GM10266 (cell line): ENCODE measurements around the gene MRPL36.

Experiments used
- DNase-seq: peaks from one replicate; pipeline ENCODE4 v3.0.0; 2012; ENCODE audit errors: extremely low spot score
- TF ChIP-seq, protein P1 (sequence below): IDR thresholded peaks from 2 replicates; pipeline ENCODE4 v1.5.1; 2012; ENCODE audit warnings: mild to moderate bottlenecking, low read depth; ENCODE audit not compliant: control insufficient read depth, insufficient read depth; ENCODE audit errors: missing control alignments

Gene MRPL36

DNA sequence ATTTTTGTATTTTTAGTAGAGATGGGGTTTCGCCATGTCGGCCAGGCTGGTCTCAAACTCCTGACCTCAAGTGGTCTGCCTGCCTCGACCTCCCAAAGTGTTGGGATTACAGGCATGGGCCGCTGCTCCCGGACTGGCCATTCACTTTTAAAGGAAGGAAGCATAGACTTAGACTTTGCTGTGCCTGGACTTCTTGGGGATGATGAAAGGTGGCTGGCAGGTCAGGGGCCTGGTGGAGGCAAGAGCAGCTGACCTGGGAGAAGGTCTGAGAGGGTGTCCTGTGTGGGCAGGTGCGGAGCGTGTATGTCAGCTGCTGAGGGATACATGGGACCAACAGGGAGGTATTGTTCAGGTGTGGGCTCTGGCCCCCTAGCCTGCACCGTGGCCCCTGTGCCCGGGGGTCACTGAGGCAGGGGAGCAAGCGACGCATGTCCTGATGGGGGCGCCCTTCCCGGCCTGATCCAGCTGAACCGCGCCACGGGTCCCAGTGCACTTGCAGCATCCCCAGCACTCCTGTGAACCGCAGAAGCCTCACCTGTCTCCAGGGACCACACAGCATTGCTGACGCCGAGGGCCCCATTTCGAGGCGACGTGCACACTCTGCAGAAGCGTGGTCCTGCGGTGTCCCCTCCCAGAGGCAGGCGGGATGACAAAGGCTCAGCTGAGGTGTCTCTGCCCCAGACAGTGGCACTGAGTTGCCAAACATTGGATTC lies 24.6 kb upstream of the MRPL36 start:
- TF ChIP-seq, protein P1, sequence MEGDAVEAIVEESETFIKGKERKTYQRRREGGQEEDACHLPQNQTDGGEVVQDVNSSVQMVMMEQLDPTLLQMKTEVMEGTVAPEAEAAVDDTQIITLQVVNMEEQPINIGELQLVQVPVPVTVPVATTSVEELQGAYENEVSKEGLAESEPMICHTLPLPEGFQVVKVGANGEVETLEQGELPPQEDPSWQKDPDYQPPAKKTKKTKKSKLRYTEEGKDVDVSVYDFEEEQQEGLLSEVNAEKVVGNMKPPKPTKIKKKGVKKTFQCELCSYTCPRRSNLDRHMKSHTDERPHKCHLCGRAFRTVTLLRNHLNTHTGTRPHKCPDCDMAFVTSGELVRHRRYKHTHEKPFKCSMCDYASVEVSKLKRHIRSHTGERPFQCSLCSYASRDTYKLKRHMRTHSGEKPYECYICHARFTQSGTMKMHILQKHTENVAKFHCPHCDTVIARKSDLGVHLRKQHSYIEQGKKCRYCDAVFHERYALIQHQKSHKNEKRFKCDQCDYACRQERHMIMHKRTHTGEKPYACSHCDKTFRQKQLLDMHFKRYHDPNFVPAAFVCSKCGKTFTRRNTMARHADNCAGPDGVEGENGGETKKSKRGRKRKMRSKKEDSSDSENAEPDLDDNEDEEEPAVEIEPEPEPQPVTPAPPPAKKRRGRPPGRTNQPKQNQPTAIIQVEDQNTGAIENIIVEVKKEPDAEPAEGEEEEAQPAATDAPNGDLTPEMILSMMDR, result no peak
- no peak for DNase-seq

DNA sequence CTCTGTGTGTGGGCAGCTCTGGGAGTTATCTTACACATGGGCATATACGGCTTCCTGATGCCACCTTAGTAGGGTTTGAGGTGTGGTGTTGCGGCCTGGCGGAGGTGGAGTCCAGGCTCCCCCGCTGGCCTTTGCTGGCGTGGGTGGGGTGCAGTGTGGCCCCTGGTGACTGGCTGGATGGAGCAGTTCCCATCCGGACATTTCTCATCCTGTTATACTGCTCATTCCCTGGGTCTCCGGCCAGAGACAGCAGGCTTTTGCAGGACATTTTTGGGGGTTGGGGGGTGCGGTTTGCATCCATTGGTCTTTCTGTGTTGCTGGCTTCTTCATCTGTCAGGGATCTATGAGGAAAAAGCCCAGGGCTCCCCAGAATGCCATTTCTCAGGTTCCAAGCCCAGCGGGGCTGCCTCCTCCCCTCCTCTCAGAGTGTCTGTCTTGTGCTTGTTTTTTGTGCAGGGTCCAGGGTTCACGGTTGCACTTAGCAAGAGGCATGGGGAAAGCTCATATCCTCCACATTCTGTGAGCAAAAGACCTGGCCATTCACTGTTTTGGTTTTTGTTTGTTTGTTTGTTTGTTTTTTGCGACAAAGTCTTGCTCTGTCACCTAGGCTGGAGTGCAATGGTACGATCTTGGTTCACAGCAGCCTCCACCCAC lies 23.9 kb upstream of the MRPL36 start:
- TF ChIP-seq, protein P1, result no peak
- DNase-seq, result no peak

DNA sequence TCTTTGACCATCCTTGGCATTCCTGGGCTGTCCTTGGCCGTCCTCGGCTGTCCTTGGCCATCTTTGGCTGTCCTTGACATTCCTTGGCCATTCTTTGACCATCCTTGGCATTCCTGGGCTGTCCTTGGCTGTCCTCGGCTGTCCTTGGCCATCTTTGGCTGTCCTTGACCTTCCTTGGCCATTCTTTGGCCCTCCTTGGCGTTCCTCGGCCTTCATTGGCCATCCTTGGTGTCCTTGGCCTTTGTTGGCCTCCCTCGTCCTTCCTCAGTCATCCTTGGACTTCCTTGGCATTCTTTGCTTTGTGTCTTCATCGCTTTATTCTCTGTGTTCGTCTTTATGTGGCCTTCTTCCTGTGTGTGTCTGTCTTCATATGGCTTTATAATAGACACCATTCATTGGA lies 22.2 kb upstream of the MRPL36 start:
- DNase-seq, result no peak
- TF ChIP-seq, protein P1, result no peak

DNA sequence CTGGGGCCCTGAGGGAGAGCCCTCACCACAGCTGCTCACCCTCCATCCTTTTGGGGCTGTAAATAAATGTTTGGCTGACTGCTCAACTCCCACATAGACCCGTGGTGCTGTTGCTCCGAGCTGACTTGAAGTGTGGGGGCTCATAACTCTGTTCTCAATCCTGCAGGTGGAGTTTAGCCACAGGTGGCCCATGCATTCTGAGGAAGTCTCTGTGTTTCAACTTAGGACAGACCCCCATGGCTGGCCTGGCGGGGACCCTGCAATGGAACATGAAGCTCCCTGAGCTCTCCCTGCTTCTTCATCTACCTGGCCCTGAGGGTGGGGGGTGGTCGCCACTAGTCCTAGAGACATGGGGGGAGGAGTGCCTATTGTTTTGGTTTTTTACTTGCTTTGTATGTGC lies 21.3 kb upstream of the MRPL36 start:
- no peak for DNase-seq
- TF ChIP-seq, protein P1, result no peak

DNA sequence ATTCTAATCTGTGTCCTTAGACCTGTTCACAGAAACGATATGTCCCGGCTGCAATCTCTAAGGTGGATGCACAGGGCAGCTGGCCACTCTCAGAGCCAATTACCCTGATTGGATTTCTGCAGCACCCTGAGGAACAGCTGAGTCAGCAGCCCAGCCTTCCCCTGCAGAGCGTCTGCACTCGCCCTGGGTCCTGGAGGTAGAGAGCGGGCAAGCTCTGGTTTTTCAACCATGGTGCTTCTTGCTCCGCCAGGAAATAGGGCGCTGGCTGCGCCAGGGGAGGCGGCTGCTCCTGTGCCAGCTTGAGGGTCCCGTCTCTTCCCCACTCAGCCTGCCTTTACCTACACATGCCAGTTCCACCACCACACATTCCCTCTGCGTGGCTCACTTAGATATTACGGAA lies 20.7 kb upstream of the MRPL36 start:
- TF ChIP-seq, protein P1, result no peak
- DNase-seq, result no peak

DNA sequence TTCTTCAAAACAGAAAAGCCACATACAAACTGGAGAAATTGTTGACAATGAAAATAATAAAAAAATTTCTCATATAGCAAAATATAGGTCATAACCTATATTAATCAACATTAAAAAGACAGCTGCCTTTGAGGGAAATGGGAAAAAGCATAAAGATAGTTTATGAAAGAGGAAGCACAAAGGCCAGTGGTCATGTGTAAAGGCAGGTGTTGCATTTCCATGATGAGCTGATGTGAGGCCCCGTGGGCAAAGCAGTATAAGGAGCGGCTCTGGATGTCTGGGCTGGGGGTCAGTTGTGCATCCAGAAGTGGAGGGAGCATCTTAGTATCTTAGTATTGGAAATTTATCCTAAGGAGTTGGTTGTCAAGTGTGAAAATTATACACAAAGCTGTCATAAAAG lies 19.8 kb upstream of the MRPL36 start:
- TF ChIP-seq, protein P1, result no peak
- DNase-seq, result no peak

DNA sequence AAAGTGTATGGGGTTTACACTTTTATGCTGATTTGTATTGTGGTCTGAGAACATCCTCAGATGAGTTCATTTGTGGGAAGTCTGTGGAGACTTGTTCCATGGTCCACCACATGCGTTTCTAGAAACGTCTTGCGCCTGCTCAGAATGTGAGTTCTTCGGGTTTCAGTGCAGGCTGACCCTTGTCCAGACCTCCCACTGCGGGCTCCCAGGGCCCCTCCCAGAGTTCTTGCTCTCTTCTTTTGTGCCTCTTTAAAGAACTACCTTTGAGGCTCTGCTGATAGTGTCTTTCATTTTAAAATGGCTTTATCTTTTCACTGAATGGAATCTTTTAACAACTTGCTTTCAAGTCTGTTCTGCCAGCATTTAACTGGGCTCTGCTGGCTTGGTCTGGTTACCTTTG lies 19.1 kb upstream of the MRPL36 start:
- DNase-seq, result no peak
- TF ChIP-seq, protein P1, result no peak
